MM.1S (cell line): Measurements from ENCODE around the gene YPEL4.

Source experiments
- DNase-seq: peaks from one replicate; pipeline ENCODE4 v3.0.0-alpha.2; 2015
- H2AFZ ChIP-seq: fragments of 300-600 bp; sonication (generic); 2 replicates; pipeline ENCODE4 v1.6.0; 2016; ENCODE audit warnings: antibody characterized with exemption, low read length
- H3F3A ChIP-seq: fragments of 300-600 bp; sonication (generic); 2 replicates; pipeline ENCODE4 v1.6.1; 2016; ENCODE audit warnings: mild to moderate bottlenecking, antibody characterized with exemption, low read length, moderate library complexity, mixed read lengths; ENCODE audit not compliant: insufficient read depth
- H3K27ac ChIP-seq: fragments of 300-600 bp; sonication (generic); 2 replicates; pipeline ENCODE4 v1.5.1; 2016; ENCODE audit warnings: mild to moderate bottlenecking, low read length
- H3K27me3 ChIP-seq: fragments of 300-600 bp; sonication (generic); replicated peaks from 2 replicates; pipeline ENCODE4 v1.6.0; 2016; ENCODE audit warnings: low read length; ENCODE audit not compliant: insufficient read depth
- H3K36me3 ChIP-seq: fragments of 300-600 bp; sonication (generic); replicated peaks from 2 replicates; pipeline ENCODE4 v1.6.1; 2016; ENCODE audit warnings: mild to moderate bottlenecking, low read length, mixed read lengths; ENCODE audit not compliant: insufficient read depth
- H3K4me1 ChIP-seq: fragments of 300-600 bp; sonication (generic); 2 replicates; pipeline ENCODE4 v1.6.1; 2016; ENCODE audit warnings: low read length, mixed read lengths
- H3K4me2 ChIP-seq: fragments of 300-600 bp; sonication (generic); 2 replicates; pipeline ENCODE4 v1.6.0; 2016; ENCODE audit warnings: low read depth, low read length
- H3K4me3 ChIP-seq: fragments of 300-600 bp; sonication (generic); 2 replicates; pipeline ENCODE4 v1.5.1; 2016; ENCODE audit warnings: low read length, mixed read lengths
- H3K79me2 ChIP-seq: fragments of 300-600 bp; sonication (generic); 2 replicates; pipeline ENCODE4 v1.6.1; 2016; ENCODE audit warnings: mixed run types, low read length, mixed read lengths
- H3K9ac ChIP-seq: fragments of 300-600 bp; sonication (generic); 2 replicates; pipeline ENCODE4 v1.6.1; 2016; ENCODE audit warnings: low read length, mixed read lengths
- H3K9me2 ChIP-seq: fragments of 300-600 bp; sonication (generic); replicated peaks from 2 replicates; pipeline ENCODE4 v1.6.1; 2016; ENCODE audit warnings: mild to moderate bottlenecking, low read length, mixed read lengths; ENCODE audit not compliant: insufficient read depth
- H3K9me3 ChIP-seq: fragments of 300-600 bp; sonication (generic); replicated peaks from 2 replicates; pipeline ENCODE4 v1.6.1; 2016; ENCODE audit warnings: mild to moderate bottlenecking, low read length, mixed read lengths; ENCODE audit not compliant: insufficient read depth
- H4K20me1 ChIP-seq: fragments of 300-600 bp; sonication (generic); 2 replicates; pipeline ENCODE4 v1.6.1; 2016; ENCODE audit warnings: mild to moderate bottlenecking, low read length, moderate library complexity, mixed read lengths; ENCODE audit not compliant: insufficient read depth
- CTCF ChIP-seq: fragments of 300-600 bp; sonication (generic); IDR thresholded peaks from 2 replicates; pipeline ENCODE4 v1.5.1; 2016; ENCODE audit warnings: antibody characterized with exemption, low read length, mixed read lengths
- EZH2 ChIP-seq: fragments of 300-600 bp; sonication (generic); optimal IDR thresholded peaks from 2 replicates; pipeline ENCODE3; 2017; ENCODE audit warnings: low read depth, mild to moderate bottlenecking, antibody characterized with exemption, low read length, mixed read lengths
- EZH2phosphoT487 ChIP-seq: fragments of 300-600 bp; sonication (generic); IDR thresholded peaks from 2 replicates; pipeline ENCODE4 v1.6.1; 2018; ENCODE audit warnings: antibody characterized with exemption, low read length

The YPEL4 gene

DNA sequence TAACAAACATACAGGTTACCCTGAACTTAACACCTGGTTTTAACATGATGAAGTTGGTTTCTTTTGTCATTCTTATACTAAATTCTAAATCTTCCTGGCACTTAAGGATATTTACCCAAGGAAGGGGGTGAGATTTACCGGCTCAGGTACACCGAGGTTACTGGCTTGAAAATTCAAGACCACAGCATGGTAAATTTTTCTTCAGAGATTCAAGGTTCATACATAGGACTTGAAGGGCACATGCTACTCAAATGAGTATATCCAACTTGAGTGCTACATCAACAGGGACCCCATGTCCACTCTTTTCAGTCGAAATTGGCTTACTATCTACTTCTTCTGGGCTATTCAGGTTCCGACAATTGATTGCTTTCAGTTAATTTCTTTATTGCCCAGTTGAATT is 39.5 kb downstream of the YPEL4 start:
- H3K79me2 ChIP-seq: no peaks in the 10 kb centered on the region
- no peak for DNase-seq
- H3K9me3 ChIP-seq: no peaks in the 10 kb centered on the region
- no peaks in the 10 kb centered on the region for H4K20me1 ChIP-seq
- H3K4me3 ChIP-seq: no peak overlapping the region
- H3K36me3 ChIP-seq: no peaks in the 10 kb centered on the region
- no peaks in the 10 kb centered on the region for H3K27me3 ChIP-seq
- H3K9ac ChIP-seq: no peak overlapping the region
- H3F3A ChIP-seq: no peaks in the 10 kb centered on the region
- H3K4me1 ChIP-seq: no peaks in the 10 kb centered on the region
- H2AFZ ChIP-seq: no peak overlapping the region
- no peak overlapping the region for H3K4me2 ChIP-seq
- no peaks in the 10 kb centered on the region for H3K9me2 ChIP-seq
- TF ChIP-seq CTCF (no peak), EZH2 (no peak), EZH2phosphoT487 (no peak)
- no peak overlapping the region for H3K27ac ChIP-seq

DNA sequence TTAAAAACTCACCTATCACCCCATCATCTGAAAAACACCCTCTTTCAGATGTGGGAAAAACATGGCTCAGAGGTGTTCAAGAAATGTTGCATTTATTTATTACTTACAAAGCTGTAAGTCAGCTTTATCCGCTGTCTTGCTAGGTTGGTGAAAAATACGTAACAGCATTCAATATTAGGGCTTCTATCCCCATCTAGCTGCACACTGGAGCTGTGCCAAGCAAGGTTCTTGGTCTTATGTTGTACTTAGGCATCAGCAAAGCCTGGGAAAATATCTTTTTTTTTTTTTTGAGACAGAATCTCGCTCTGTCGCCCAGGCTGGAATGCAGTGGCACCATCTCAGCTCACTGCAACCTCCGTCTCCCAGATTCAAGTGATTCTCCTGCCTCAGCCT is 44.7 kb downstream of the YPEL4 start:
- Histone ChIP-seq H3K4me1 (no peaks in the 10 kb centered on the region), H4K20me1 (no peaks in the 10 kb centered on the region), H3K27ac (no peak overlapping the region), H2AFZ (no peak overlapping the region), H3F3A (no peaks in the 10 kb centered on the region), H3K36me3 (no peaks in the 10 kb centered on the region), H3K9me3 (no peaks in the 10 kb centered on the region), H3K79me2 (no peaks in the 10 kb centered on the region), H3K4me3 (no peak overlapping the region), H3K9ac (no peak overlapping the region), H3K9me2 (no peaks in the 10 kb centered on the region), H3K4me2 (no peak overlapping the region), H3K27me3 (no peaks in the 10 kb centered on the region)
- DNase-seq: no peak
- TF ChIP-seq EZH2 (no peak), EZH2phosphoT487 (no peak), CTCF (no peak)

- no peaks in the 10 kb centered on the region for H3K9me3 ChIP-seq
- no peak for TF ChIP-seq CTCF
- no peak for TF ChIP-seq EZH2
- no peak for TF ChIP-seq EZH2phosphoT487
- no peak for DNase-seq
- no peak overlapping the region for H3K4me3 ChIP-seq
- H3K9me2 ChIP-seq: no peaks in the 10 kb centered on the region
- no peak overlapping the region for H3K4me2 ChIP-seq
- no peaks in the 10 kb centered on the region for H3K79me2 ChIP-seq
- H3K36me3 ChIP-seq: no peaks in the 10 kb centered on the region
- no peaks in the 10 kb centered on the region for H3F3A ChIP-seq
- no peak overlapping the region for H2AFZ ChIP-seq
- H3K4me1 ChIP-seq: no peaks in the 10 kb centered on the region
- H4K20me1 ChIP-seq: no peaks in the 10 kb centered on the region
- no peak overlapping the region for H3K27ac ChIP-seq
- H3K9ac ChIP-seq: no peak overlapping the region
- H3K27me3 ChIP-seq: no peaks in the 10 kb centered on the region
These were observed 45.2 kb downstream of the YPEL4 start for GRCh38 chr11:57604296-57605027.
